RWPE2 (cell line): ENCODE results near the gene ANKAR.
"Not testable (repeated sequence)": the region's sequence is repeated elsewhere in the genome, so short reads cannot be mapped to it uniquely, and the experiment has no call there.

ENCODE experiments used
- ATAC-seq: fragments of 200-7000 bp; cut with Tn5 transposase; 3 replicates; pipeline ENCODE4 v1.9.1; 2021; ENCODE audit warnings: low read depth
- DNase-seq: peaks from one replicate; pipeline ENCODE4 v3.0.0-alpha.2; 2020; ENCODE audit warnings: low spot score
- H3K27ac ChIP-seq: fragments of 450-650 bp; 2 replicates; pipeline ENCODE4 v1.5.1; 2017; ENCODE audit warnings: mild to moderate bottlenecking; ENCODE audit not compliant: poor library complexity, severe bottlenecking
- H3K27me3 ChIP-seq: fragments of 250-450 bp; sonication (Bioruptor Pico); 2 replicates; pipeline ENCODE4 v1.5.1; 2021; ENCODE audit warnings: mild to moderate bottlenecking, moderate library complexity; ENCODE audit not compliant: insufficient read depth, poor library complexity, severe bottlenecking
- H3K36me3 ChIP-seq: fragments of 250-450 bp; sonication (Bioruptor Pico); 2 replicates; pipeline ENCODE4 v1.5.1; 2020; ENCODE audit warnings: low read depth, mild to moderate bottlenecking, moderate library complexity
- H3K4me1 ChIP-seq: fragments of 250-450 bp; sonication (Bioruptor Pico); 2 replicates; pipeline ENCODE4 v1.5.1; 2021; ENCODE audit warnings: mild to moderate bottlenecking, moderate library complexity; ENCODE audit not compliant: insufficient read depth, poor library complexity, severe bottlenecking
- H3K4me3 ChIP-seq: fragments of 250-450 bp; sonication (Bioruptor Pico); 2 replicates; pipeline ENCODE4 v1.5.1; 2021; ENCODE audit warnings: mild to moderate bottlenecking, moderate library complexity; ENCODE audit not compliant: severe bottlenecking
- H3K9me3 ChIP-seq: fragments of 250-450 bp; sonication (Bioruptor Pico); 2 replicates; pipeline ENCODE4 v1.5.1; 2021; ENCODE audit warnings: mild to moderate bottlenecking, moderate library complexity; ENCODE audit not compliant: severe bottlenecking
- TF ChIP-seq, protein P1 (sequence below): fragments of 450-650 bp; IDR thresholded peaks from one replicate; pipeline ENCODE4 v1.5.1; 2017; ENCODE audit warnings: mild to moderate bottlenecking, moderate library complexity; ENCODE audit not compliant: poor library complexity, severe bottlenecking

ANKAR gene

DNA sequence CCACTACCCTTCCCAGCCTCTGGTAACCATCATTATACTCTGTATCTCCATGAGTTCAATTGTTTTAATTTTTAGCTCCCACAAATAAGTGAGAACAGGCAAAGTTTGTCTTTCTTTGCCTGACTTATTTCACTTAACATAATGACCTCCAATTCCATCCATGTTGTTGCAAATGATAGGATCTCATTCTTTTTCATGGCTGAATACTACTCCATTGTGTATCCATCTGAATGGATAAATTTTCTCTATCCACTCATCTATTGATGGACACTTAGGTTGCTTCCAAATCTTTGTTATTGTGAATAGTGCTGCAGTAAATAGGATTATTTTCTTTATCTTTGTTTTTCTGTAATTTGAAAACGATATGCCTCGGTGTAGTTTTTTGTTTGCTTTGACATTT lies 26.2 kb downstream of the ANKAR start:
- Histone ChIP-seq H3K27ac (no peak overlapping the region), H3K27me3 (no peaks in the 10 kb centered on the region), H3K4me3 (no peak overlapping the region), H3K9me3 (no peaks in the 10 kb centered on the region), H3K4me1 (no peaks in the 10 kb centered on the region), H3K36me3 (no peaks in the 10 kb centered on the region)
- no peak for ATAC-seq
- no peak for DNase-seq
- TF ChIP-seq, protein P1, sequence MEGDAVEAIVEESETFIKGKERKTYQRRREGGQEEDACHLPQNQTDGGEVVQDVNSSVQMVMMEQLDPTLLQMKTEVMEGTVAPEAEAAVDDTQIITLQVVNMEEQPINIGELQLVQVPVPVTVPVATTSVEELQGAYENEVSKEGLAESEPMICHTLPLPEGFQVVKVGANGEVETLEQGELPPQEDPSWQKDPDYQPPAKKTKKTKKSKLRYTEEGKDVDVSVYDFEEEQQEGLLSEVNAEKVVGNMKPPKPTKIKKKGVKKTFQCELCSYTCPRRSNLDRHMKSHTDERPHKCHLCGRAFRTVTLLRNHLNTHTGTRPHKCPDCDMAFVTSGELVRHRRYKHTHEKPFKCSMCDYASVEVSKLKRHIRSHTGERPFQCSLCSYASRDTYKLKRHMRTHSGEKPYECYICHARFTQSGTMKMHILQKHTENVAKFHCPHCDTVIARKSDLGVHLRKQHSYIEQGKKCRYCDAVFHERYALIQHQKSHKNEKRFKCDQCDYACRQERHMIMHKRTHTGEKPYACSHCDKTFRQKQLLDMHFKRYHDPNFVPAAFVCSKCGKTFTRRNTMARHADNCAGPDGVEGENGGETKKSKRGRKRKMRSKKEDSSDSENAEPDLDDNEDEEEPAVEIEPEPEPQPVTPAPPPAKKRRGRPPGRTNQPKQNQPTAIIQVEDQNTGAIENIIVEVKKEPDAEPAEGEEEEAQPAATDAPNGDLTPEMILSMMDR, result no peak

DNA sequence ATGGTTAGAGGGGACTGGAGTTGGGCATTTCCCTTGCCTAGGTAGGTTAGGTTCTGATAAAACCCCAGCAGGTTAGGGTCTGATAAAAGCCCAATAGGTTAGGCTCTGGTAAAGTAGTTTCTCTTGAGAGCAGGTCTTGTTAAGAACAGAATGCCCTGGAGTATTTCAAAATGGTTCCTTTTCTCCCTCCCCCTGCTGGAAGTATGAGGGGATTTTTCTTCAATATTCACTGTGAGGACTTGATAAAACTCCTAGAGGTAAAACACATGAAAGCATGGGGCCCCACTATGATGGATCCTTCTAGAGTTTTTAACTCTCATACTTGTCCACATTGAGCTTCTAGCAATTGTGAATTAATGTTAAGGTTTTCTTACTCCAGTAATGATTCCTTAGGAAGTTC lies 27.6 kb downstream of the ANKAR start:
- H3K27ac ChIP-seq, result no peak overlapping the region
- H3K4me1 ChIP-seq, result no peaks in the 10 kb centered on the region
- H3K9me3 ChIP-seq, result no peaks in the 10 kb centered on the region
- no peaks in the 10 kb centered on the region for H3K36me3 ChIP-seq
- TF ChIP-seq, protein P1, result no peak
- no peak for ATAC-seq
- no peaks in the 10 kb centered on the region for H3K27me3 ChIP-seq
- no peak for DNase-seq
- no peak overlapping the region for H3K4me3 ChIP-seq

DNA sequence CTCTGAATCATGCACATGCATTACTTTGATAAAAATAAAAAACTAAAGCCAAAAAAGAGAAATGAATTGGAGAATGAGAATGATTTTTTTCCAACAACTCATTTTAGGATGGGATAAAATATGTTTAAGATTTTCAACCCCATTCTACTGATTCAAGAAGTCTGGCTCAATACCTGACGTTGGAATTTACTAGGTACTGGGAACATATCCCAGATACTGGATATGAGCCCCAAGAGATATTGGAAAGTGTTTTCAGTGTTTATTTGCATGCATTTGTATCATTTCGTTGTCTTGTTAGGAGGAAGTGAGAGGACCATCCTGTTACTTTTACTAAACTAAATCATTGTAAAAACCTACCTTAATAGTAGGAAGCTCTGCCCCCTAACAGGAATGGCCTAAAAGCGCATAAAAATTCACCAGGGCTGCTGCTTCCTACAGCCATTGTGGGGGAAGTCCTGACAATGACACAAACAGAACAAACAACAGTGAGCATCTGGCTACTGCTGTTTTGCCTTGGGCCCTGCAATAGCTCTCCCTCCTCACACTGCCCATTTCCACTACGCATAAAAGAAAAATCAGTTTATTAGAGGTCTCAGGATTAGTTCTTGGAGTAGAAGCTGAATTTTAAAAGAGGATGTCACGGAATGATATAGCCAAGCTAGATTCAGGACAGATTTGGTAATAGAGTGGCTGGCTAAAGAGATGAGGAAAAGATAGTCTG lies 35.2 kb downstream of the ANKAR start:
- no peak for ATAC-seq
- H3K4me1 ChIP-seq, result no peaks in the 10 kb centered on the region
- H3K27ac ChIP-seq, result no peak overlapping the region
- H3K27me3 ChIP-seq, result no peaks in the 10 kb centered on the region
- no peaks in the 10 kb centered on the region for H3K36me3 ChIP-seq
- DNase-seq, result no peak
- TF ChIP-seq, protein P1, result no peak
- no peaks in the 10 kb centered on the region for H3K9me3 ChIP-seq
- no peak overlapping the region for H3K4me3 ChIP-seq

DNA sequence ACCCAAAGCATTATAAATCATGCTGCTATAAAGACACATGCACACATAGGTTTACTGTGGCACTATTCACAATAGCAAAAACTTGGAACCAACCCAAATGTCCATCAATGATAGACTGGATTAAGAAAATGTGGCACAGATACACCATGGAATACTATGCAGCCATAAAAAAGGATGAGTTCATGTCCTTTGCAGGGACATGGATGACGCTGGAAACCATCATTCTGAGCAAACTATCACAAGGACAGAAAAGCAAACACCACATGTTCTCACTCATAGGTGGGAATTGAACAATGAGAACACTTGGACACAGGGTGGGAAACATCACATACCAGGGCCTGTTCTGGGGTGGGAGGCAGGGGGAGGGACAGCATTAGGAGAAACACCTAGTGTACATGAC lies 43.1 kb downstream of the ANKAR start:
- not testable (repeated sequence) for H3K4me3 ChIP-seq, DNase-seq, H3K27ac ChIP-seq, ATAC-seq, H3K36me3 ChIP-seq, H3K27me3 ChIP-seq, H3K9me3 ChIP-seq, H3K4me1 ChIP-seq

DNA sequence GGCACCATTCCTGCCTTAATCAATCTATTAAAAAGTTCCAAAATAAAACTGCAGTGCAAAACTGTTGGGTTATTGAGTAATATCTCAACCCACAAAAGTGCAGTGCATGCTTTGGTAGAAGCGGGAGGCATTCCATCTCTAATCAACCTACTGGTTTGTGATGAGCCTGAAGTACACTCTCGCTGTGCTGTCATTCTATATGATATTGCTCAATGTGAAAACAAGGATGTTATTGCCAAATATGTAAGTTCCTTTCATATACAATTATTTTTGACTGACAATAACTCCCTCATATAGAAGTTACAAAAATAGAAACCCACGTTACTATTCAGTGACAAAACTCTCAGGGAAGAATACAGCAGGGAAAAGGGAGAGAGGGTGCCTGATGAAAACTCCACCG lies 45.1 kb downstream of the ANKAR start:
- ATAC-seq (no peak), DNase-seq (no peak)
- H3K4me3 ChIP-seq, result no peak overlapping the region
- no peak overlapping the region for H3K27ac ChIP-seq
- TF ChIP-seq, protein P1, result no peak
- no peaks in the 10 kb centered on the region for H3K4me1 ChIP-seq
- no peaks in the 10 kb centered on the region for H3K9me3 ChIP-seq
- no peaks in the 10 kb centered on the region for H3K36me3 ChIP-seq
- no peaks in the 10 kb centered on the region for H3K27me3 ChIP-seq
